ENCODE measurements around the gene ATOH1.

DNA sequence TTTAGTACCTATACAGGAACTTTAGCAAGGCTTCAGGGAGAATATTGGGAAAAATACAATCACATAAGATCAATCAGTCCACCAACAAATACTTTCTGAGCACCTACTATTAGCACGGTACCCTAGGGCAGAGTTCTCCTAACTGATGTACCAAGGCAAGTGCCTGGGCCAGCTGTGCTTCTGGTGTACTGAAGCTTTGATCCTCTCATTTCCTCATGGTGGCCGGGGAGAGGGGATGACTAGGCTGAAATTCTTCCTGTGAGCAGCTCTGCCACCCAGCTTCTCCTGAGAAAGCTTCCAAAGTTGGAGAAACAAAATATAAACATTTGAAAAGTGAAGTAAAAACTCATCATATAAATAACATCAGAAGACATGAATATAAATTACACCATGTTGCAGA is 49.3 kb upstream of the ATOH1 start:
- TF ChIP-seq CTCF (IDR thresholded peaks at IDR 0.05; ENCODE audit: insufficient read depth, low read length, poor library complexity, severe bottlenecking) (no peak), EZH2phosphoT487 (conservative IDR thresholded peaks at IDR 0.05; ENCODE audit: low read length) (no peak)

Measured in SU-DHL-6 (cell line).